Muscle of back (tissue), 13 donors: ENCODE results near the gene MBD5. TPM values are rescaled to one million over a fixed set of nuclear protein-coding genes. Genes with fewer than 3 reads are reported as not detected.
"Not testable (repeated sequence)": the region's sequence is repeated elsewhere in the genome, so short reads cannot be mapped to it uniquely, and the experiment has no call there.

ENCODE experiments used
- DNase-seq, 3 donors: peaks; one replicate each; pipeline versions ENCODE4 v3.0.0 to v3.0.0-alpha.2; 2013
- long read RNA-seq, 9 donors: transcript quantifications; one replicate each; lab custom pipeline, GENCODE V29; 2026
- polyA plus RNA-seq, 10 donors: library from polyadenylated mRNA; unstranded; fragments of 120-200 nt; gene quantifications; one replicate each; pipeline ENCODE4 v1.2.1, GENCODE V29; 2013; ENCODE audit not compliant: insufficient read length in 10 of 10

The MBD5 gene
- polyA plus RNA-seq = 10 to 100 TPM; 16.4 to 27.5 (median 22.4) TPM
- long read RNA-seq, donor 1, full-length matches to known transcripts = 1 of 1 reads
- long read RNA-seq, donor 1, partial matches to known transcripts = 0 of 1 reads
- long read RNA-seq, donor 1, other reads (novel, unspliced or antisense) = 0 of 1 reads
- long read RNA-seq, donor 2, full-length matches to known transcripts = 1 of 1 reads
- long read RNA-seq, donor 2, partial matches to known transcripts = 0 of 1 reads
- long read RNA-seq, donor 2, other reads (novel, unspliced or antisense) = 0 of 1 reads
- long read RNA-seq, donor 3 = 0 reads
- long read RNA-seq, donor 4 = 0 reads
- long read RNA-seq, donor 5, full-length matches to known transcripts = 3 of 3 reads
- long read RNA-seq, donor 5, partial matches to known transcripts = 0 of 3 reads
- long read RNA-seq, donor 5, other reads (novel, unspliced or antisense) = 0 of 3 reads
- long read RNA-seq, donor 6 = 0 reads
- long read RNA-seq, donor 7, full-length matches to known transcripts = 5 of 5 reads
- long read RNA-seq, donor 7, partial matches to known transcripts = 0 of 5 reads
- long read RNA-seq, donor 7, other reads (novel, unspliced or antisense) = 0 of 5 reads
- long read RNA-seq, donor 8, full-length matches to known transcripts = 1 of 1 reads
- long read RNA-seq, donor 8, partial matches to known transcripts = 0 of 1 reads
- long read RNA-seq, donor 8, other reads (novel, unspliced or antisense) = 0 of 1 reads
- long read RNA-seq, donor 9 = 0 reads

DNA sequence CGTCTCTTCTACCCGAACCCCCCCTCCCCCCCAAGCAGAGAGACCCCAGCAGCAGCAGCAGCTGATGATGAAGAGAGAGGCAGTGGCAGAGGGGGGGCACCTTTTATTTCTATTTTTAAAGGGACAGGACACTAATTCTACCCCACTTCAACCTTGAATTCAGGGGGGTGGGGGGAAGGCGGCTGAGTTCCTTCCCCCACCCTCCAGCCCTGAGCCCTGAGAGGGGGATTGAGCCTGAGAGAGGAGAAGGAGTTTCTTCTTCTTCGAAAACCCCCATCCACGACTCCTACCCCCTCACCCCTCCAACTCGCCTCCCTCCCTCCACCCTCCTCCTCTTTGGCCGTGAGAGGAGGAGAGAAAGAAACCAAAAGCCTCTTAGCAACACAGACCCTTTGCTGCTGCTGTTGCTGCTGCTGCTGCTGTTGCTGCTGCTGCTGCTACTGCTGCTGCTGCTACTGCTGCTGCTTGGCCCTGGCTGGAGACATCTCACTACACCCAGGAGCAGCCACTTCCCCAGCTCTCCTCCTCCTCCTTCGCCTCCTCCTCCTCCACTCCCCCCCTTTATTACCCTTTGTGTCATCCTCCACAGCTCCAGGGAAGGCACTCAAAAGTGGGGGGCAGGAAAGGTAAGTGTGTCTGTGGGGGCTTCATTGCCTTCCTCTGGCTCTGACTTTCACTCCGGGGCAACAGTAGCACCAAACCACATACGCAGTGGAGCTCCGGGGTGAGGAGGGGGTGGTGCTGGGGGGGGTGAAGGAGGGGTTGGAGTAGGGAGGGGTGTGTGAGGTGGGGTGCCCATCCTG, at the start of gene MBD5:
TSS of gene MBD5 (plus strand) at position 33 of the 803 bp plus-strand sequence.
- DNase-seq = no peak

DNA sequence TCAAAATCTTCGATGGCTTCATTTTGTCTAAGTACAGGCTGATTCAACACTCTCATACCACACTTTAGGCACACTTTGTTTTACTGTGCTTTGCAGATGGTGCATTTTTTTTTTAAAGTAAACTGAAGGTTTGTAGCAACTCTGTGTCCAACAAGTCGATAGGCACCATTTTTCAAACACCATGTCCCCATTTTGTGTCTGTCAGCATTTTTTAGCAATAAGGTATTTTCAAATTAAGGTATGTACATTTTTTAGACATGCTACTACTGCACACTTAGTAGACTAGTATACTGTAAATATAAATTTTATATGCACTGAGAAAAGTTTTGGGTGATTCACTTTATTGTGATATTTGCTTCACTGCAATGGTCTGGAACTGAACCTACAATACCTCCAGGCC, 44.8 kb upstream of the MBD5 start:
- DNase-seq = no peak

DNA sequence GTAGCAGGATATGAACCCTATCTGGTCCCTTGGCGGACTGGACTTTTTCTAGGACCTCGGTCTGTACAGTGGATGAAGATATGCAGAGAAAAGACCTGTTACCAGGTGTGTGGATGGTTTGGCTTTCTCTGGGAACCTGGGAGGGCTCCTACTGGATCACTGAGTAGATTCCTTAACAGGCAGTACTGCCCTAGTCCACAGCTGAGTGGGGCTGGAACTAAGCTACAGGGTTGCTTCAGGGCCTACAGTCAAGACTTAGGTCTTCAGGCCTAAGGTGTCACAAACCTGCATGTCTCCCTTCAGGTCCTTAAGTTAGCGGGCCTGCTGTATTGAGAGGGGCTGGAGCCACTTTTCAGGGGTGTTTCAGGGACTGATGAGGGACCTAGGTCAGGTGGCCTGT, 43.2 kb upstream of the MBD5 start:
- DNase-seq = no peak

DNA sequence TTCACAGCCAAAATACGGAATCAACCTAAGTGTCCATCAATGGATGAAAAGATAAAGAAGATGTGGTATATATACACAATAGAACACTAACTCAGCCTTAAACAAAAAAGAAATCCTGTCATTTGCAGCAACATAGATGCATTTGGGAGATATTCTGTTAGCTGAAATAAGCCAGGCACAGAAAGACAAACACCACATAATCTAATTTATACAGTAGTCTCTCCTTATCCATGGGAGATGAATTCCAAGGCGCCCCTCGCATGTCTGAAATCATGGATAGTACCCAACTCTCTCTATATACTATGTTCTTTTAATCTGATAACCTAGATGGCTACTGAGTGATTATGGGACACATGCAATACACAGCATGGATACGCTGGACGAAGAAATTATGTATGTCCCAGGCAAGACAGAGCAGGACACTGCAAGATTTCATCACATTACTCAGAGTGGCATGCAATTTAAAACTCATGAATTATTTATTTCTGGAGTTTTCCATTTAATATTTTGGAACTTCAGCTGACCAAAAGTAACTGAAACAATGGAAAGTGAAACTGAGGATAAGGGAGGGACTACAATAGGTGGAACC, 39.9 kb upstream of the MBD5 start:
- DNase-seq = no peak

DNA sequence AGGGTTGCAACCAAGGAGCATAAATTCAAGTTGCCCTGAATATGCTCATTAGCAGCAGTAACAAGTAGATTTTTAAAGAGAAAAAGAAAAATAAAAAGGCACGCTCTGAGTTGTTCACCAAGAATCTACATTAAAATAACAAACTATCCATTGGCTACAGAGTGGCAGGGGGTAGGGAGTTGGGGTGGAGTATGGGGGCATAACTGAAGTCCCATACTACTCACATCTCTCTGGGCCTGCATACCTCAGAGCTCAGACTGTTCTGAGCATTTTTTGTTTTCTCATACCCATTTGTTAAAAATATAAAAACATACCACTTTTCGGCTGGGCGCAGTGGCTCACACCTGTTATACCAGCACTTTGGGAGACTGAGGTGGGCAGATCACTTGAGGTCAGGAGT, 31.8 kb upstream of the MBD5 start:
- DNase-seq = no peak

DNA sequence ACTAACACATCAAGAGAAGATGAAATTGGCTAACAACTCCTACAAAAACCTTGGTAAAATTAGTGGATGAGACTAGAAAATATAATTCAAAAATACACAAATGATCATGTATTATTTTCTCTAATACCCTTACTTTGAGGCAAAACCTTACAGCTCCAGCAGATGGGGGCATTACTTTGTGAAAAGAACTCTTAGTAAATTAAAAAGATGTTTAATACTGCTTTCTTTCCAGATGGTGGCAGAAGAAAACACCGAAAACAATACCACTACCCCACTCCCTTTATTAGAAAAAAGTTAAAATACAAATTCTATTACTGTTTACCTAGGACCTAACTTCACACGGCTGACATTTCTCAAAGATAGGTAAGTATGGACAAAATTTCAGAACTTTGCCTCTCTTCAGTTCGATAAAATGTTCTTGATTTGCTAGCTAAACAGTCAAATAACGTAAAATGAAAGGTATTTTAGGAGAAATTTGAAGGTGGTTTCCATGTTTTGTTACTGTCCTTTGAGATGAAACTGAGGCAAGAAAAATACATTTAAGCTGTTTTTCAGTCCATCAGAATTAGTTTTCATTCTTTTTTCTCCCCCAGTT, 31.0 kb upstream of the MBD5 start:
- peak; percentile 27 to 55 (median 44) for DNase-seq

DNA sequence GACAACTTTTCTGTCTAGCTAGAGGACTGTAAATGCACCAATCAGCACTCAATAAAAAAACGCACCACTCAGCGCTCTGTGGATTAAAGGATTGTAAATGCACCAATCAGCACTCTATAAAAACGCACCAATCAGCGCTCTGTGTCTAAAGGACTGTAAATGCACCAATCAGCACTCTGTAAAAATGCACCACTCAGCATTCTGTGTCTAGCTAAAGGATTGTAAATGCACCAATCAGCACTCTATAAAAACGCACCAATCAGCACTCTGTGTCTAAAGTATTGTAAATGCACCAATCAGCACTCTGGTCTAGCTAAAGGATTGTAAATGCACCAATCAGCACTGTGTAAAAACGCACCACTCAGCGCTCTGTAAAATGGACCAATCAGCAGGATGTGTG, 25.9 kb upstream of the MBD5 start:
- not testable (repeated sequence) for DNase-seq

DNA sequence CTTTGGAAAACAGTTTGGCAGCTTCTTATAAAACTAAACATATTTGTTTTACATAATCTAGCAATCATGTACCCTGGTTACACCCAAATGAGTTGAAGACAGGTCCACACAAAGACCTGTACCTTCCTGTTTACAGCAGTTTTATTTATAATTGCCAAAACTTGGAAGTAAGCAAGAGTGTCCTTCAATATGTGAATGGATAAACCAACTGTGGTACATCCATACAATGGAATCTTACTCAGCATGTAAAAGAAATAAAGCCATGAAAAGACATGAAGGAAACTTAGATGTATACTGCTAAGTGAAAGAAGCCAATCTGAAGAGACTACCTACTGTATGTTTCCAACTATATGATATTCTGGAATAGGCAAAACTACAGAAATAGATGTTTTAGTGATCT, 24.1 kb upstream of the MBD5 start:
- DNase-seq = no peak

DNA sequence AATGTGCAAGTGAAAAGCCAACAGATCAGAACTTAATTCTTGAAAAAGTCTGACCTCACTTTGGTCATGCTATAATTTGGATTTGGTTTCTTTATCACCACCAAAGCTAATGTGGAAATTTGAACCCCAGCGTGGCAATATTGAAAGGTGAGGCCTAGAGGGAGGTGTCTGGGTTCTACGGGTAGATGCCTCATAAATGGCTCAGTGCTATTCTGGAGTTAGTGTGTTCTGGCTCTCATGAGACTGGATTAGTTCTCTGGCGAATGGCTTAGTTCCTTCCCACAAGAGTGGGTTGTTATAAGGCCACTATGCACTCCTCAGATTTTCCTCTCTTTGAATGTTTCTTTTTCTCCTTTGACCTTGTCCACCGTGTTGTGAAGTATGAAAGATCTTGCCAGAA, 22.7 kb upstream of the MBD5 start:
- no peak for DNase-seq

DNA sequence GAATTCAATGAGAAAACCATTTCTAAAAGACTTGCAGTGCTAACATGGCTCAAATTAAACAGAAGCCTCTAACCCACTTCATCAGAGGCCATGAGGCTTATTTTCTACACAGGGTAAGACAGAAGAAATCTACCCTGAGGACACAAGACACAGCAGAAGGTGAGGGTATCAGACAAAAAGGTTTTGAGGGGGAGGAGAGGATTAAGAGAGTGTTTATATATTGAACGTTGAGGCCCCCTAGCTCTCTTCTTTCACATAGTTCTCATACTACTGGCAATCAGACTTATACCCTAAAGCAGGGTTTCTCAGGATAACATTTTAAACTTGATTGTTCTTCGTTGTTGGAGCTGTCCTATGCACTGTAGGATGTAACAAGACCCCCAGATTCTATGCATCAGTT, 21.8 kb upstream of the MBD5 start:
- DNase-seq = no peak

DNA sequence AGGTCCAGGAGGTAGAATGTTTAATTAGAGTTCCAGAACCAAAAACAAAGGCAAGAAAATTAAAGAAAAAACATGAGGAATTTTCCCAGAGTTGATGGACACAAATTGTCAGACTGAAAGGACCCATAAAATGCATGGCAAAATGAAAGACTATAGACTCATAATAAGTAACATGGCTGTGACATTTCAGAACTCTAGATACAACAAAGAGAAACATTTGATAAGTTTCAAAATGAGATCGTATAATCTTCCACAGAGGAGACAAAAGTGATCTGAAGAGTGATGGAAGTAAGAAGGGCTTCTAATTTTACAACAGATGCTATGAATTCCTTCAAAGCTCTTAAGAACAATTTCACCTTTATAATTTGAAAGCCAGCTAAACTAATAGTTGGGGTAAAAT, 20.8 kb upstream of the MBD5 start:
- DNase-seq = no peak

DNA sequence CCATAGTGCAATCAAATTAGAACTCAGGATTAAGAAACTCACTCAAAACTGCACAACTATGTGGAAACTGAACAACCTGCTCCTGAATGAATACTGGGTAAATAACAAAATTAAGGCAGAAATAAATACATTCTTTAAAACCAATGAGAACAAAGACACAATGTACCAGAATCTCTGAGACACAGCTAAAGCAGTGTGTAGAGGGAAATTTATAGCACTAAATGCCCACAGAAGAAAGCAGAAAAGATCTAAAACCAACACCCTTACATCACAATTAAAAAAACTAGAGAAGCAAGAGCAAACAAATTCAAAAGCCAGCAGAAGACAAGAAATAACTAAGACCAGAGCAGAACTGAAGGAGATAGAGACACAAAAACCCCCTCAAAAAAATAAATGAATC, 18.5 kb upstream of the MBD5 start:
- DNase-seq = not testable (repeated sequence)

DNA sequence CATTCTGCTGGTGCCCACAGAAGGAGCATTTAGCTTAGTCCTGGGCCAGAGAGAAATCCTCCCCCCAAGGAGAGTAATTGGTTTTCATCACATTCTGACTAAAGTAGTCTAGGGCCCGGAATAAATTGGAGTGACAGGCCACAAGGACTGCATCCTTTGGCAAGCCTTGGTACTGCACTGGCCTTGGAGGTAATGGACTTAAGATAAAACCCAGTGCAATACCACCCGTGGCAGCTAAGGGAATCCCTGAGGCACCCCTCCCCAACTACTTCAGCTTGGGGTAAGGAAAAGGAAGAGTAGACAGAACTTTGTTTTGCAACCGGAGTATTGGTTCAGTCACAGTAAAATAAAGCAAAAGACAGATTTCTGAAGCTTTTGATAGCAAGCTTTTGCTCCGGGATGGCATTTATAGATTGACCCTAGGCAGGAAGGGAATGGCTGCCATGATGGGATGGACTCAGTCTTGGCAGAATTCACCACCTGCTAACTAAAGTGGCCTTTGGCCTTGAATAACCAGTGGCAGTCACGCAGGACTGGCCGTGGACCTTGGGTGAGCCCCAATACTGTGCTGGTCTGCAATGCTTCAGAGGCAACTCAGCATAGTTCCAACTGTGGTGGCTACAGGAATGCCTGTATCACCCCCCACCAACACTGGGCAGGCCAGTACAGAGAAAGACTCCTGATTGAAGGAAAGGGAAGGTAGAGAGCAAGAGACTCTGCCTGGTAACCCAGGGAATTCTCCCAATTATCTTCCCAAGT, 14.5 kb upstream of the MBD5 start:
- DNase-seq = no peak

DNA sequence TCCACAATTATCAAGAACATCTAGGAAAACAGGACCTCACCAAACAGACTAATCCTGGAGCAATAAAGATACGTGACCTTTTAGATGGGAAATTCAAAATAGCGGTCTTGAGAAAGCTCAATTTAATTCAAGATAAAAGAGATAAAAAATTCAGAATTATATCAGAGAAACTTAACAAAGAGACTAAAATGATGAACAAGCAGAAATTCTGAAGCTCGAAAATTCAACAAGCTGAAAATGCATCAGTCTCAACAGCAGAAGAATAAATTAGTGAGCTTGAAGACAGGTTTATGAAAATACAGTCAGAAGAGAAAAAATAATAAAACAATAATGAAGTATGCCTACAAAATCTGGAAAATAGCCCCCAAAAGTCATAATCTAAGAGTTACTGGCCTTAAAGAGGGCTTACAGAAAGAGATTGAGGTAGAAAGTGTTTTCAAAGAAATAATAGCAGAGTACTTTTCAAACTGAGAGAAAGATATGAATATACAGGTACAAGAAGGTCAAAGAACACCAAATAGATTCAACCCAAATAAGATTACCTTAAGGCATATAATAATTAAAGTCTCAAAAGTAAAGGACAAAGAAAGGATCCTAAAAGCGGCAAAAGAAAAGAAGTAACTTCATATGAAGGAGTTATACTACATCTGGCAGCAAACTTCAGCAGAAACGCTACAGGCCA, 13.5 kb upstream of the MBD5 start:
- no peak for DNase-seq

DNA sequence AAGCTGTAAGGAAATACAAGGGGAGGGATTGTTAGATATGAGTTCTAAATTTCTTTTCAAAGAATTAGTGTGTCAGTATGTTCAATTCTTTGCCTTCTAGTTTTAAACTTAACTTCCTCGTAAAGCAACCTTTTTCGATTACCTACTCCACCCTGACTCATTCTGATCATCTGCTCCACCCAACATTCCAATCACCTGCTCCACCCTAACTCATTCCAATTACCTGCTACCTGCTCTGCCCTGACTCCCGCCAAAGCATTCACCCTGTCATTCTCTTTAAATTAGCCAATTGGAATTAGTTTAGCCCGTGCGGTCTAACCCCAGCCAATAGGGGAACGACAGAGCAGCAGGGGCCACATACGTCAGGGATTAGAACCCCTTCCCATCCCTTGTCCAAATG, 12.5 kb upstream of the MBD5 start:
- not testable (repeated sequence) for DNase-seq

DNA sequence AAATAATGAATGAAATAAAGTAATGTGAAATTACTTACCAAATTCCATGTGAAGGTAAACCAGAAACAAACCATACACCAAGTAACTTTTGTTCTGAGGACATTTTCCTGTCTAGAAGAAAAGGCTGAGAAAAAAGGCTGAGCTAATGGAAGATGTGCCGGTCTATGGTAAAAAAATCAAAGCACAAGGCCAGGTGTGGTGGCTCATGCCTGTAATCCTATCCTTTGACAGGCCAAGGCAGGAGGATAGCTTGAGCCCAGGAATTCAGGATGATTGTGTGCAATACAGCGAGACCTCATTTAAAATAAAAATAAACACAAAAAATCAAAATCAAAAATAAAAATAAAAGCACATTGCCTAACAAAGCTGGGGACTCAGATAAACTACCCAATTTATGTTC, 7.0 kb upstream of the MBD5 start:
- no peak for DNase-seq

DNA sequence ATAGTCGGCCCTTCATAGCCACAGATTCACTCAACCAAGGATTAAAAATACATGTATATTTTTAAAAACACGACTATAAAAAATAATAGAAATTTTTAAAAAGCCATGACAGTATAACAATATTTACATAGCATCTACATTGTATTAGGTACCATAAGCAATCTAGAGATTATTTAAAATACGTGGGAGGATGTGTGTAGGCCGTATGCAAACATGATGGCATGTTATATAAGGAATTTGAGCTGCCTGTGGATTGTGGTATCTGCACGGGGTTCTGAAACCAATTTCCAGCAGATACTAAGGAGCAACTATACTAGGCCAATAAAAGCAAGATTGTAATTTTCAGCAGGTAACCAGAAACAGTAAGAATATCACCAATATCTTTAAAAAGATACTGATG, 6.3 kb upstream of the MBD5 start:
- no peak for DNase-seq

DNA sequence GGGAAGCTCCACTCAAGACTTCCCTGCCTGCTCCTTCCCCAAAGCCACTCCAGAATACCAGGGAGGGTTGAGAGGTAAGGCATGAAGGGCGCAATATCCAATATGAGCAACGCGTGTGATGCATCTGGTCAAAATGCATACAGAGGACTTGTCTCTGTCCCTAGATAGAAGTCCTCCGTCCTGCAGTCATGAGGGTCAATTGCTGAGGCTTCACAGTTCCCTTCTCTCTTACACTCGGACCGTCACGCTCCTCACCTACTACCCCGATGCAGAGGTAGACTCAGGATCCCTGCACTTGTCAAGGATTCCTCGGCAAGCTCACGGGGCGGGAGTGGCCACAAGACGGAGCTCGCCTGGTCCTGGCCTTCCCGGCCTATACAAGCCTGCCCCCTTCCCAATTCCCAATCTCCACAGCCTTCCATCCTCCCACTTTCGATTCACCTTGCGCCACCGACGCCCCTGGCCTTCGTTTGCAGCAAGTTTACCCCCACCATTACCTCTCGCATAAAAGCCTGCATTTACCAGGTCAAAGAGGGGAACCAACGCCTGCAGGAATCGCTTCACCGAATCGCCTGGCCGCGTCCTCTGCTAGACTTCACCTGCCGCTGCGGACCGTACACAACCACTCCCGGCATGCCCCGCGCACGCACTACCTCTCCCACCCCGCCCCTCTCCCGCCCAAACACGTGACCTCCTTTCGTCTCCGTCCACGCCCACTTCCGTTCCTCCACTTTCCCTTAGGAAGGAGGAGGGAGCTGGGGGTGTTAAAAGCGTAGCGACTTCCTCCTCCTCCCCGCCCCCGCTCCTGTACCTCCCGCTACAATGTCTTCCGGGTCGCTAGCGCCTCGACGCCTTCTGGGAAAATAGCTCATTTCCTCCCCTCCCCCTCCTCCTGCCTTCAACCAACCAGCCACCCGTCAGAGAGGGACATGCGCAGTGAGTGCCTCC, 506 bp upstream of the MBD5 start, which contains the start of gene ORC4:
TSS of gene ORC4 (minus strand) at position 627 of the 948 bp plus-strand sequence. CDS start 44,779 bp downstream, outside the sequence.
- peak; percentile 99 to 100 (median 100) for DNase-seq

DNA sequence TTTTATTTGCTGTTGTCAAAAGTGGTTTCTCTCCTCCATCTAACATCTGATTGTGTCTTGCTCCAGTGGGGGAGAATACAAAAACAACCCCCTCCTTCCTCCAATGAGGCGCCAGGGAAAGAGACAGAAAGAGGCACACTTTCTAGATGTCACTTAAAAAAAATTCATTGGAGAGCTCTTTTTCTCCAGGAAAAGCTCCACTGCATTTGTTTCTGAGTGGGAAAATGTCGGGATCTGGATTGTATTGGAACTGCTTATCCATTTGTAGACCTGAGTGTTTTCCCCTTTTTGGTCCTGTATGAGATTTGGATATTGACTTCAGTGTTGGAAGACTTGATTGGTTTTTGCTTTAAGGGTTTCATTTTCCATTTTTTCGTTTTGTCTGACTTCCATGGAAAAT, 995 bp downstream of the MBD5 start:
- DNase-seq = no peak
